ENCODE measurements around the gene SMIM20. TPM values are rescaled to one million over a fixed set of nuclear protein-coding genes. Genes with fewer than 3 reads are reported as not detected.

Gene SMIM20
- total and polyA plus RNA-seq, 2 of the 4 experiments (the other 2 are of a cell fraction) = 13.6 to 23.1 TPM

GRCh38 chr4:25943312-25943711, 29.3 kb downstream of the SMIM20 start:
- no peaks in the 10 kb centered on the region for H3K36me3 ChIP-seq (ENCODE audit: control insufficient read depth, insufficient read depth, low read length)
- H2BK5ac ChIP-seq (ENCODE audit: low read depth, low read length, poor library complexity, severe bottlenecking) = no peak overlapping the region
- no peak overlapping the region for H3K27ac ChIP-seq (ENCODE audit: insufficient read depth, low read length)
- dilution Hi-C loops (cut with HindIII; ENCODE audit: low sequenced_read_pairs, unreplicated experiment) (no loop called here), in situ Hi-C loops (cut with MboI; ENCODE audit: low sequenced_read_pairs) (no loop called here), intact Hi-C loops (cut with micrococcal nuclease) (no loop called here)
- no peaks in the 10 kb centered on the region for H3K79me1 ChIP-seq (ENCODE audit: low read depth in 1 of 2, low read length in 2 of 2)
- no peak overlapping the region for H3K18ac ChIP-seq (ENCODE audit: low read depth, low read length)
- H2BK20ac ChIP-seq (ENCODE audit: low read depth, low read length) = no peak overlapping the region
- H4K5ac ChIP-seq (ENCODE audit: low read depth, low read length) = no peak overlapping the region
- no peak overlapping the region for H3K4me2 ChIP-seq (ENCODE audit: low read depth, low read length)
- no peaks in the 10 kb centered on the region for H4K20me1 ChIP-seq (ENCODE audit: insufficient read depth, low read length)
- no peak overlapping the region for H4K91ac ChIP-seq (ENCODE audit: insufficient read depth, low read depth, low read length)
- no peak overlapping the region for H3K14ac ChIP-seq (replicated peaks; ENCODE audit: low read depth, low read length)
- H2AFZ ChIP-seq (replicated peaks; ENCODE audit: low read length, poor library complexity) = no peak overlapping the region
- TF ChIP-seq CEBPB (IDR thresholded peaks at IDR 0.05; ENCODE audit: low read depth, low read length) = no peak
- no peak for TF ChIP-seq CTCF (conservative IDR thresholded peaks at IDR 0.05; ENCODE audit: low read depth, low read length)
- TF ChIP-seq MXI1 (IDR thresholded peaks at IDR 0.05; ENCODE audit: borderline replicate concordance, low read depth, low read length) = no peak
- no peak for TF ChIP-seq RFX5 (IDR thresholded peaks at IDR 0.05; ENCODE audit: low read depth, low read length)
- TF ChIP-seq NFE2L2 (IDR thresholded peaks at IDR 0.05; ENCODE audit: low read depth, low read length) = no peak
- no peak for TF ChIP-seq USF2 (IDR thresholded peaks at IDR 0.05; ENCODE audit: low read depth, low read length)
- TF ChIP-seq POLR2A (IDR thresholded peaks at IDR 0.05; ENCODE audit: low read depth, low read length) = no peak
- no peak for TF ChIP-seq BHLHE40 (IDR thresholded peaks at IDR 0.05; ENCODE audit: low read depth, low read length)
- no peak for TF ChIP-seq RAD21 (IDR thresholded peaks at IDR 0.05; ENCODE audit: low read length)
- TF ChIP-seq RCOR1 (IDR thresholded peaks at IDR 0.05; ENCODE audit: insufficient replicate concordance, low read length) = no peak
- no peak for TF ChIP-seq MAZ (IDR thresholded peaks at IDR 0.05; ENCODE audit: borderline replicate concordance, low read depth, low read length)
- no peak for TF ChIP-seq ELK1 (IDR thresholded peaks at IDR 0.05; ENCODE audit: borderline replicate concordance, low read depth, low read length)
- TF ChIP-seq FOS (IDR thresholded peaks at IDR 0.05; ENCODE audit: low read depth, low read length) = no peak
- H3K9ac ChIP-seq (ENCODE audit: low read depth, low read length) = no peak overlapping the region
- H4K8ac ChIP-seq (ENCODE audit: low read depth in 2 of 2, low read length in 2 of 2) = no peak overlapping the region
- H3K4me3 ChIP-seq (ENCODE audit: insufficient read depth, low read depth, low read length) = no peak overlapping the region
- CTCF ChIA-PET = interaction anchor here (0.6 kb wide), 1 partner anchor 481 kb away, joined by 3 read pairs; no protein-coding TSS in a partner anchor
- H2AK9ac ChIP-seq (replicated peaks; ENCODE audit: low read depth, low read length, poor library complexity) = no peak overlapping the region
- no peak overlapping the region for H3K23ac ChIP-seq (ENCODE audit: low read depth, low read length)
- H3K4ac ChIP-seq (ENCODE audit: low read depth, low read length) = no peak overlapping the region
- DNase-seq (peak; percentile 20), ATAC-seq (ENCODE audit: low read depth) (no peak; the same call in 1 of the 2 replicates)
- H2AK5ac ChIP-seq (ENCODE audit: low read depth, low read length) = no peak overlapping the region
- no peak overlapping the region for H2BK15ac ChIP-seq (ENCODE audit: low read depth, low read length)
- no peak overlapping the region for H3K56ac ChIP-seq (ENCODE audit: extremely low read depth, insufficient read depth, low read length)
- POLR2A ChIA-PET (ENCODE audit: unreplicated experiment) = no interaction called here
- H3K9me3 ChIP-seq (ENCODE audit: control insufficient read depth, insufficient read depth, low read length) = no peaks in the 10 kb centered on the region; the same call in 1 of the 2 replicates
- H3K9me1 ChIP-seq (ENCODE audit: insufficient read depth, low read length) = no peaks in the 10 kb centered on the region
- no peak overlapping the region for H2BK120ac ChIP-seq (ENCODE audit: low read depth, low read length)
- no TSS peak for BruUV-seq (replicated peaks)
- H3K4me1 ChIP-seq (ENCODE audit: control insufficient read depth, insufficient read depth, low read length) = peaks cover 1% of the 10 kb centered on the region
- peaks cover 7% of the 10 kb centered on the region for H3K27me3 ChIP-seq (ENCODE audit: control insufficient read depth, insufficient read depth, low read length)

Measured in IMR-90 (cell line).